Adrenal gland (tissue), 12 donors: ENCODE results near the gene ACY1. TPM values are rescaled to one million over a fixed set of nuclear protein-coding genes. Genes with fewer than 3 reads are reported as not detected.

ENCODE experiments used
- DNase-seq, 7 donors: peaks; one replicate each; pipeline ENCODE4 v3.0.0-alpha.2; 2019 to 2020
- H3K27ac ChIP-seq, 5 donors: fragments of 200-600 bp; sonication (generic) in 4 of 5; 1 replicate in 3 of 5; 2 replicates in 2 of 5; pipeline versions ENCODE4 v1.5.1 to v1.8.0; 2016 to 2020; ENCODE audit warnings: mild to moderate bottlenecking in 1 of 5
- H3K27me3 ChIP-seq: fragments of 200-600 bp; 2 replicates; pipeline ENCODE4 v1.8.0; 2021
- H3K36me3 ChIP-seq, 2 donors: fragments of 200-600 bp; replicated peaks in 1 of 2; 1 replicate in 1 of 2; 2 replicates in 1 of 2; pipeline versions ENCODE4 v1.5.1 to v1.8.0; 2018 to 2022
- H3K4me1 ChIP-seq, 2 donors: fragments of 200-600 bp; replicated peaks in 1 of 2; 1 replicate in 1 of 2; 2 replicates in 1 of 2; pipeline versions ENCODE4 v1.5.1 to v1.8.0; 2018 to 2021
- H3K4me3 ChIP-seq, 4 donors: fragments of 200-600 bp; sonication (generic) in 3 of 4; one replicate each; pipeline ENCODE4 v1.5.1; 2016 to 2018
- H3K9me3 ChIP-seq, 3 donors: fragments of 200-600 bp; sonication (generic) in 1 of 3; replicated peaks in 1 of 3; 1 replicate in 2 of 3; 2 replicates in 1 of 3; pipeline versions ENCODE4 v1.5.1 to v1.8.0; 2016 to 2021
- POLR2A ChIP-seq, 2 donors: fragments of 450-650 bp; IDR thresholded peaks; one replicate each; pipeline ENCODE4 v1.6.1; 2017; ENCODE audit warnings: antibody characterized with exemption in 2 of 2, mild to moderate bottlenecking in 2 of 2, moderate library complexity in 1 of 2
- WGBS, 4 donors: extraction: QIAGEN DNeasy Blood & Tissue Kit in 2 of 4; methylation state at CpG; one replicate each; pipeline versions ENCODE4 v1.1.5 to v1.1.7; 2013 to 2017; 5-methylcytosine and 5-hydroxymethylcytosine counted together
- intact Hi-C, 2 donors: fragments of 100-400 bp; cut with DNase I; formaldehyde crosslinking; loops; one replicate each; pipeline versions ENCODE4 v1.14.1 to v1.15.0; 2022 to 2023
- polyA plus RNA-seq, 3 donors: library from polyadenylated mRNA; stranded (reverse); fragments of 200-250 nt in 2 of 3; fragments of 350-450 nt in 1 of 3; fragmentation: Illumina TruSeq in 1 of 3; extraction: RNeasy Lipid Tissue Mini Kit (QIAGEN cat#74804) in 1 of 3; gene quantifications; one replicate each; pipeline ENCODE4 v1.2.3, GENCODE V29; 2013 to 2014
- total RNA-seq, 9 donors: library from RNA; depleted of rRNA in 4 of 9; stranded (reverse); fragments of >200 nt in 4 of 9; fragments of 120-200 nt in 1 of 9; fragmentation: NEBNext Ultra II Directional in 1 of 9; extraction: Animal tissue kit (Norgen Biotek cat#: 25700) in 1 of 9; gene quantifications; one replicate each; pipeline versions ENCODE4 v1.1.0 to v1.2.4, GENCODE V29; 2013 to 2023
- TF ChIP-seq, protein P1 (sequence below), 6 experiments: fragments of 450-650 bp in 4 of 6; fragments of 200-600 bp in 2 of 6; sonication (generic) in 1 of 6; IDR thresholded peaks; 1 replicate in 5 of 6; 2 replicates in 1 of 6; pipeline versions ENCODE4 v1.5.1 to v1.8.0; 2016 to 2021; ENCODE audit warnings: antibody characterized with exemption in 6 of 6, mild to moderate bottlenecking in 2 of 6, moderate library complexity in 1 of 6
- donor health status: healthy with polysubstance abuse.
- donor health status: Bipolar disorder and iron deficiency.
- donor health status: DM: yes; HTN: yes; CAD: no.
- donor health status: DM: no; HTN: no; CAD: no.
- donor health status: DM: no; HTN: no; CAD: no.
- donor health status: DM: yes; HTN: yes; CAD: no.

Gene ACY1
- total and polyA plus RNA-seq, 12 donors = 37.3 to 122 (median 74.2) TPM

GRCh38 chr3:51994530-51994929, 11.2 kb downstream of the ACY1 start:
- Histone ChIP-seq H3K27me3 (no peaks in the 10 kb centered on the region), H3K9me3 (no peaks in the 10 kb centered on the region), H3K4me1 (peaks cover 12 to 22% of the 10 kb centered on the region in 2 donors), H3K4me3 (peak overlapping the region in 1 of 4 donors; percentile 59), H3K36me3 (peaks cover 0 to 26% of the 10 kb centered on the region in 2 donors), H3K27ac (no peak overlapping the region)
- intact Hi-C loops = loop anchor here in 1 of 2 donors (10.0 kb wide), 1 partner anchor 50 kb away; the partner anchor contains the start of genes PARP3 and RRP9
- 56 to 71% (median 66%) methylated on average over 2 of the region's 2 CpGs for WGBS, 4 donors
- no peak for TF ChIP-seq POLR2A (IDR thresholded peaks at IDR 0.05)
- TF ChIP-seq, protein P1, sequence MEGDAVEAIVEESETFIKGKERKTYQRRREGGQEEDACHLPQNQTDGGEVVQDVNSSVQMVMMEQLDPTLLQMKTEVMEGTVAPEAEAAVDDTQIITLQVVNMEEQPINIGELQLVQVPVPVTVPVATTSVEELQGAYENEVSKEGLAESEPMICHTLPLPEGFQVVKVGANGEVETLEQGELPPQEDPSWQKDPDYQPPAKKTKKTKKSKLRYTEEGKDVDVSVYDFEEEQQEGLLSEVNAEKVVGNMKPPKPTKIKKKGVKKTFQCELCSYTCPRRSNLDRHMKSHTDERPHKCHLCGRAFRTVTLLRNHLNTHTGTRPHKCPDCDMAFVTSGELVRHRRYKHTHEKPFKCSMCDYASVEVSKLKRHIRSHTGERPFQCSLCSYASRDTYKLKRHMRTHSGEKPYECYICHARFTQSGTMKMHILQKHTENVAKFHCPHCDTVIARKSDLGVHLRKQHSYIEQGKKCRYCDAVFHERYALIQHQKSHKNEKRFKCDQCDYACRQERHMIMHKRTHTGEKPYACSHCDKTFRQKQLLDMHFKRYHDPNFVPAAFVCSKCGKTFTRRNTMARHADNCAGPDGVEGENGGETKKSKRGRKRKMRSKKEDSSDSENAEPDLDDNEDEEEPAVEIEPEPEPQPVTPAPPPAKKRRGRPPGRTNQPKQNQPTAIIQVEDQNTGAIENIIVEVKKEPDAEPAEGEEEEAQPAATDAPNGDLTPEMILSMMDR (IDR thresholded peaks at IDR 0.05) = no peak
- DNase-seq = no peak

DNA sequence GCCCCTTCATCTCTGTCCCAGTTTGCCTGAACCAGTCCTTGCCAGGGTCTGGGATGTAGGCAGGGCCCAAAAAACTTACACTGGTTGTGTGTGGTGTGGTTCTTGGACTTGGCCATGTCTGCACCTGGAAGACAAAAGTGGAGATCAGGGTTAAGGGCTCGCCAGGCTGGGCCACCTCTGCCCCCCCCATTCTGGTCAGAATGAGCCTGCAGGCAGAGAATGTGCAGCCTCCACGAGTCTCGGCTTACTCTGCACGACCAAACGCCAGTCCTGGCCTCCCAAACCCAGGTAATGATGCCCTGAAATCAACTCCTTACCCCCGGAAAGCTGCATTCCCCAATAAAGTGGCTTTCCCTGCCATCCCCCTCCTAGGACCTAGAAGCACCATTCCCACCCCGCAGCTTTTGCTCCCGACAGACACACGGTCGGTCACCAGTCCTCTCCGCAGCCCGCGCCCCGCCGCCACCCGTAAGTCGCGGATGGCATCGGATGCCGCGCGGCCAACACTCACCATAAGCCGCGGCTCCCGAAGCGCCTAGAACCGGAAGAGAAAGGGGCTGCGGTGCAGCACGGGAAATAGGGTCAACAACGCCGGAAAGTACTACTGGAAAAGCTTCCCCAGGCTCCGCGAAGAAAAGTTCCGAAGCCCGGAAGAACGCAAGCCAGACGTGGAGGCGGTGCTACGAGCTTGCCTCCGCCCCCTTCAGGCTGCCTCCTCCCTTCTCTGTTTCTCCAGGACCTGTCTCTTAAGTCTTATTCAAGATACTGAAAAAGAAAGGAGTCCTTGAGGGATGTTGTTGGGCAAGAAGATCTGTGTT, 12.2 kb downstream of the ACY1 start, which contains the start of gene RPL29:
Gene RPL29 (minus strand): TSS at position 550 of the 818 bp plus-strand sequence. CDS start 434 bp downstream, at position 116.
- peak; percentile 92 to 97 (median 94) for DNase-seq
- TF ChIP-seq, protein P1 (IDR thresholded peaks at IDR 0.05) = peak; percentile 12 to 39 (median 36)
- peak; percentile 49 to 64 for TF ChIP-seq POLR2A (IDR thresholded peaks at IDR 0.05)
- WGBS, 4 donors = 0 to 1% (median 0%) methylated on average over 12 to 40 of the region's 40 CpGs
- intact Hi-C loops = loop anchor here in 1 of 2 donors (10.0 kb wide), 1 partner anchor 51 kb away; the partner anchor contains the start of genes PARP3 and RRP9
- Histone ChIP-seq H3K27me3 (no peaks in the 10 kb centered on the region), H3K4me1 (peaks cover 12 to 22% of the 10 kb centered on the region in 2 donors), H3K27ac (peak within 1 kb of the TSS; percentile 67 to 92 (median 83)), H3K36me3 (peaks cover 0 to 26% of the 10 kb centered on the region in 2 donors), H3K9me3 (no peaks in the 10 kb centered on the region), H3K4me3 (peak within 1 kb of the TSS; percentile 19 to 71 (median 58))

DNA sequence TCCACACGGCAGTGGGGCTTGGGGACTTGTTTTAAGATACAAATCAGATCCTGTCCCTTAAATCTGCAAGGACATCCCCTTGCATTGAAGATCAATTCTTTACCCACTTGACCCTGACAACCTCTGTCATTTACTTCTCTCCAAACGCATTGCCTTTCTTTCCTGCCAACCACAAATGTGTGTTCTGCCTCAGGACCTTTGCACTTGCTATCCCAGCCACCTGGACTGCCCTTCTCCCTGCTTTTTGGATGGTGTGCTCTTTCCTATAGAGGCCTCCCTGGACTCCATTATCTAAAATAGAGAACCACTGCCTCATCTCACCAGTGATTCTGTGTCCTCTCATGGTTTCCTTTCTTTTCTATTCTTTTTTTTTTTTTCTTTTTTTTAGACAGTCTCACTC, 13.8 kb downstream of the ACY1 start:
- intact Hi-C loops = loop anchor here in 1 of 2 donors (10.0 kb wide), 1 partner anchor 52 kb away; the partner anchor contains the start of genes PARP3 and RRP9
- no peak overlapping the region for H3K4me3 ChIP-seq
- peaks cover 0 to 26% of the 10 kb centered on the region in 2 donors for H3K36me3 ChIP-seq
- H3K27ac ChIP-seq = no peak overlapping the region
- 33 to 45% (median 42%) methylated on average over 2 of the region's 2 CpGs for whole genome bisulfite sequencing, 4 donors
- TF ChIP-seq, protein P1 (IDR thresholded peaks at IDR 0.05) = no peak
- no peak for TF ChIP-seq POLR2A (IDR thresholded peaks at IDR 0.05)
- H3K27me3 ChIP-seq = no peaks in the 10 kb centered on the region
- H3K4me1 ChIP-seq = peaks cover 12 to 22% of the 10 kb centered on the region in 2 donors
- no peaks in the 10 kb centered on the region for H3K9me3 ChIP-seq
- DNase-seq = no peak

DNA sequence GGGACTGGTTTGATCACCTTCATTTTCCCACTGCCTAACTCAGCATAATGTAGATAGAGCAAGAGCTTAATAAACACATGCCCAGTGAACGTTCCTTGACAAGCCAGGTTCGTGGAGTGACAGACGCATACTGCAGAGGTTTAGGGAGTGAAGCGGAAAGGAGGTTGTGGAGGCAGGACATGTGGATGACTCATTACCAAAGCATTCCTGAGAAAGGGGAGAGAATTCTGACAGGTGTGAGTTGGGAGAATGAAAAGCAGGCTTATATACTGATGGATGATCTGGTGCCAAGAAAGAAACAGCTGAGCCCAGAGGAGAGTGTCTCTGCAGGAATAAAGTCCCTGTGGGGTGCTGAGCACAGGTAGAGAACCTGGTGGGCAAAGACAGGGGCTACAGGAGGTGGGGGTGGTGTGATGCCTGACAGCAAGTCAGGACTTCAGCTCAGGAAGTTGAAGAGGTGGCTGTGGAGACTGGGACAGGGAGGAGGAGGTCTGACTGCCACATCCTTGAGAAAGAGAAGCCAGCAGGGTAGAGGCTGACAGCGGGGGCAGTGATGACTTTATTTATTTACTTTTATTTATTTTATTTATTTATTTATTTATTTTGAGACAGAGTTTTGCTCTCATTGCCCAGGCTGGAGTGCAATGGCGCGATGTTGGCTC, 14.7 kb downstream of the ACY1 start:
- peaks cover 0 to 17% of the 10 kb centered on the region in 2 donors for H3K36me3 ChIP-seq
- H3K4me3 ChIP-seq = no peak overlapping the region
- no peak for TF ChIP-seq POLR2A (IDR thresholded peaks at IDR 0.05)
- TF ChIP-seq, protein P1 (IDR thresholded peaks at IDR 0.05) = no peak
- 43 to 61% (median 54%) methylated on average over 7 of the region's 7 CpGs for WGBS, 4 donors
- H3K27me3 ChIP-seq = no peaks in the 10 kb centered on the region
- no peak for DNase-seq
- H3K27ac ChIP-seq = no peak overlapping the region
- intact Hi-C loops = loop anchor here in 1 of 2 donors (2.0 to 10.0 kb wide), 2 partner anchors 53 to 125 kb away; partner anchors contain the start of genes PARP3 and RRP9
- H3K4me1 ChIP-seq = peaks cover 12 to 22% of the 10 kb centered on the region in 2 donors
- no peaks in the 10 kb centered on the region for H3K9me3 ChIP-seq
